ENCODE measurements around the gene PPFIA1.

GRCh38 chr11:70351646-70352045 is 81.2 kb downstream of the PPFIA1 start:
- TF ChIP-seq MAX (IDR thresholded peaks at IDR 0.05) (no peak), ZNF280B (CRISPR knock-in tag; IDR thresholded peaks at IDR 0.05; ENCODE audit: borderline replicate concordance) (no peak), CTCF (CRISPR knock-in tag; IDR thresholded peaks at IDR 0.05) (no peak), FLYWCH1 (CRISPR knock-in tag; IDR thresholded peaks at IDR 0.05) (no peak), EZH2 (conservative IDR thresholded peaks at IDR 0.05; ENCODE audit: low read depth, low read length) (no peak), RFX5 (IDR thresholded peaks at IDR 0.05; ENCODE audit: low read depth, low read length) (no peak)

All from HepG2 (cell line).